GM18498 (cell line): ENCODE data around the gene PNPLA2.

Experiments used
- ATAC-seq: cut with Tn5 transposase; IDR thresholded peaks from one replicate; pipeline ENCODE4 v1.9.1; 2021; ENCODE audit warnings: mild to moderate bottlenecking, moderate library complexity; ENCODE audit not compliant: unreplicated experiment

PNPLA2 gene

GRCh38 chr11:858053-858761, 39.5 kb downstream of the PNPLA2 start:
- no peak for ATAC-seq

GRCh38 chr11:858762-859339, 40.1 kb downstream of the PNPLA2 start:
- ATAC-seq, result no peak

GRCh38 chr11:859394-860131, 40.8 kb downstream of the PNPLA2 start:
- no peak for ATAC-seq

GRCh38 chr11:860234-861104, 41.8 kb downstream of the PNPLA2 start:
- no peak for ATAC-seq

GRCh38 chr11:861105-861479, 42.4 kb downstream of the PNPLA2 start:
- ATAC-seq, result no peak

GRCh38 chr11:862081-862661, 43.5 kb downstream of the PNPLA2 start:
- no peak for ATAC-seq

- no peak for ATAC-seq
Observed at GRCh38 chr11:862696-863022, 43.9 kb downstream of the PNPLA2 start.

GRCh38 chr11:863023-863909, 44.6 kb downstream of the PNPLA2 start:
- ATAC-seq, result no peak

- no peak for ATAC-seq
Observed at GRCh38 chr11:863910-864827, 45.5 kb downstream of the PNPLA2 start.

- no peak for ATAC-seq
Observed at GRCh38 chr11:864898-865297, 46.2 kb downstream of the PNPLA2 start.

GRCh38 chr11:865462-866430, 47.0 kb downstream of the PNPLA2 start:
- no peak for ATAC-seq

- ATAC-seq, result no peak
Observed at GRCh38 chr11:866481-866880, 47.8 kb downstream of the PNPLA2 start.

- no peak for ATAC-seq
Observed at GRCh38 chr11:867856-868358, 49.2 kb downstream of the PNPLA2 start.

GRCh38 chr11:868394-868793, 49.7 kb downstream of the PNPLA2 start:
- ATAC-seq, result no peak

GRCh38 chr11:868802-869201, 50.1 kb downstream of the PNPLA2 start:
- ATAC-seq, result no peak

- ATAC-seq, result no peak
Observed at GRCh38 chr11:869399-870126, 50.8 kb downstream of the PNPLA2 start.

GRCh38 chr11:870127-870413, 51.4 kb downstream of the PNPLA2 start:
- ATAC-seq, result no peak
